ENCODE data around the gene SLC25A30.

Gene SLC25A30, protein sequence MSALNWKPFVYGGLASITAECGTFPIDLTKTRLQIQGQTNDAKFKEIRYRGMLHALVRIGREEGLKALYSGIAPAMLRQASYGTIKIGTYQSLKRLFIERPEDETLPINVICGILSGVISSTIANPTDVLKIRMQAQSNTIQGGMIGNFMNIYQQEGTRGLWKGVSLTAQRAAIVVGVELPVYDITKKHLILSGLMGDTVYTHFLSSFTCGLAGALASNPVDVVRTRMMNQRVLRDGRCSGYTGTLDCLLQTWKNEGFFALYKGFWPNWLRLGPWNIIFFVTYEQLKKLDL

GRCh38 chr13:45417790-45418534, at the start of gene SLC25A30:
TSS of gene SLC25A30 (minus strand) at chr13:45418373. CDS start at chr13:45411425, 6,948 bp downstream.
- DNase-seq = peak; percentile 78

DNA sequence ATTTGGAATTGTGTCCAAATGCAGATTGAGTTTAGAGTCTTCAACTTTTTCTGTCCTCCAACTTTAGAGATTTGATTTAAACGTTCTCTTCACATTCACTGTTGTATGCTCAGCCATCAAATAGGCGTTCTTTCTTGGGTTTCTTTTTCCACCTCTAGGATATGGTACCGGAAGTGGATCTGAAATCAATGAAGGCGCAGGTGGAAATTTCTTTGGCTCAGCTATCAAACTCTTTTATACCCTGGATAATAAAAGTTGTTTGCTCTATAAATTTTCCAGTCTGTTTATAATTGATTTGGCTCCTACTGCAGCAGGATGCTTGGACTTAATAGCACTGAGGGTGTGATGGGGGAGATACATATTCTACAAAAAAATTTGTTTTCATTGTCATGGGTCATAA, 48.2 kb upstream of the SLC25A30 start:
- no peak for DNase-seq

DNA sequence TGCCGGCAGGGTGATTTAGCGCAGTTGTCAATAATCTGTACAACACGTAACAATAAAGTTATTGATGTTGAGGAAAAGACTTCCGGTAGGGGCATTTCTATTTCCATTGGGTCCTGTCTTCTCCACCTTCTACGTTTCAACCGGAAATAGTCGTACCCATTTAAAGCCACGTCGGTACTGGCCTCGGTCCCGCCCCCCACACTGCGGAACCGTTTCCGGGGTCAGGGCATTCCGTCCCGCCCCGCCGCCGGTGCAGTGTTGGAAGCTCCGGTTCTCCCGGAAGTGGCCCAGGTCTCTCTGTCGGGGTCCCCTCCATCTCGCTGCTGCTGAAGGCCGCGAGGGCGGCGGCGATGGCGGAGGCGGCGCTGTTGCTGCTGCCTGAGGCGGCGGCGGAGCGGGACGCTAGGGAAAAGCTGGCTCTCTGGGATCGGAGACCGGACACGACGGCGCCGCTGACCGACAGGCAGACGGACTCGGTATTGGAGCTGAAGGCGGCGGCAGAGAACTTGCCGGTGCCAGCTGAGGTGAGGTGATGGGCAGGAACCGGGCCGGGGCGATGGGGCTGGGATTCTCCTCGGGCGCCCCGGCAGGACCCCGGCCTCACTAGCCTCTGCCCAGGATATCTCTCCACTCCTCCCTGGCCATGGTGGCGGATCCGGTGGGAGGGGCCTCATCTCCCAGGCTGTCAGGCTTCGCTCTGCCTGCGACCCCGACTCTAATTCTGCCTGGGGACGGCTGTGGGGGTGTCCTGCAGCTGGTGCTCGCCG, 46.7 kb upstream of the SLC25A30 start, which contains the start of gene COG3:
TSS of gene COG3 (plus strand) at position 253 of the 767 bp plus-strand sequence. CDS start at position 351, 98 bp downstream.
- peak; percentile 63 for DNase-seq

DNA sequence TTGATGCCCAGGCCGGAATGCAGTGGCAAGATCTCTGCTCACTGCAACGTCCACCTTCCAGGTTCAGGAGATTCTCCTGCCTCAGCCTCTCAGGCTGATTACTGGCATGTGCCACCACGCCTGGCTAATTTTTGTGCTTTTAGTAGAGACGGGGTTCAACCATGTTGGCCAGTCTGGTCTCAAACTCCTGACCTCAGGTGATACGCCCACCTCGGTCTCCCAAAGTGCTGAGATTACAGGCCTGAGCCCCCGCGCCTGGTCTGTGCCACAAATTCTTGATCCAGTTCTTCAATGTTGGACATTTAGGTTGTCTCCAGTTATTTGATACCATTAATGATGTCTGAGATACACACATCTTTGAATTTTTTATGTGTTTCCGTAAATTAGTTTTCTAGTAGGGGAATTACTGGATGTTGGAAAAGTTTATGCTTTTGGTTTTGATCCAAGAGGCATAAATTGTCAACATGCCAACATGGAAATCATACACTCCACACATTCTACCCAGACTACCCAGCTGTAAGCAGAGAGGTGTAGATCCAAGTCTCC, 46.0 kb upstream of the SLC25A30 start:
- DNase-seq = no peak

- DNase-seq = no peak
Observed at GRCh38 chr13:45456196-45456972, 38.2 kb upstream of the SLC25A30 start.

DNA sequence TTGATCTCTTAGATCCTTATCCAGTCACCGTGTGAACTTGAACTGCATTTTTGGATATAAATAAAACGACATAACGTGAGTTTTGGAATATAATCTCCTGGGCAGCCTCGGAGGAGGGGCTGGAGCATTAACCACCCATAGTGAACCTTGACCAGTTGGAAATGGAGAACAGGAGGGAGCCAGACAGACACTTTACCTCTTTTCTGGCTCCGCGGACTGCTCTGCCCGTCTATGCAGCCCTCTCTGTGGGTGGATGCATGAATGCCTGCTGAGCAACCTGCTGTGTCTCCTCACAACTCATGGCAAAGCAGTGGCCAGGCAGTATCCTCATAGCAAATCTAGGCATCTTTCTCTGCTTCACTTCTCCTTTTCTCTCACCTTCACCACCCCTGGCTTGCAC, 36.0 kb upstream of the SLC25A30 start:
- no peak for DNase-seq

DNA sequence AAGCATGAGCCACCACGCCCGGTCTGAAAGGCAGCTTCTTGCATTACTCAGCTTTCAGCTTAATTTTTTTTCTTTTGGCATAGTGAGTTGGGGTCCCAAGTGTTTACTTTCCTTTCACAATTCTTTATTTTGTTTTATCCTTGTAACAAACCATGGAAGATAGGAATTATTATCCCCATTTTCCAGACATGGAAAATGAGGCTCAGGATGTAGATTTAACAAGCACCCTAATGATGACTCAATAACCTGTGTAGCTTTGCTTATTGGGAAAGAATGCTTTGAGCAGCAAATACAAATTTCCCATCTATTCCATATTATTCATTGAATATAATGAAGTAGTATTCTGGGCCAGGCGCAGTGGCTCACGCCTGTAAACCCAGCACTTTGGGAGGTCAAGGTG, 33.1 kb upstream of the SLC25A30 start:
- no peak for DNase-seq

DNA sequence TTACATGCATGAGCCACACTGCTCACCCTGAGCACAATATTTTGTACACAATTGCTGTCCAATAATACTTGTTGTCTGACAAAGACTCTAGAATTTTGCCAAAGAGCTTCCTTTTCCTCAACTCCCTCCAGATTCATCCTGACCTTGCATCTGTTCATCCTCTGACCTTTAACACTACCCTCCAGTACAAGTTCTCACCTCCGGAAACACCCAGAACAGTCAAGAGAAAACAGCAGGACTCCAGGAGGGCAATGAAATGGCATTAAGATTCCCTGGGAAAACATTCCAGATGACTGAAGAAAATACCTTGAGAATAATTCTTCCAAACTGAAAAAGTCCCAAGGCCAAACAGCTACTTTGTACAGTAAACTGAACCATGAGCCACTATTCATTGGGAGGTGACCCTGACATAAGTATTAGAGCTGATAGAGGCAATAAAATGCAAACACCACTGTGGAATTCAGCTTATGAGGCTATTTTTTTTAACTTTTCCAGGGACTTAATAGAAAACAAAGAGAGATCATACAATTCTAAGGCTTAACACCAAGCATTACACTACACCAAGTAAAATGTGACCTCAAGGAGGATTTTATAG, 30.9 kb upstream of the SLC25A30 start:
- no peak for DNase-seq

- no peak for DNase-seq
Observed at GRCh38 chr13:45447050-45447661, 29.0 kb upstream of the SLC25A30 start.

DNA sequence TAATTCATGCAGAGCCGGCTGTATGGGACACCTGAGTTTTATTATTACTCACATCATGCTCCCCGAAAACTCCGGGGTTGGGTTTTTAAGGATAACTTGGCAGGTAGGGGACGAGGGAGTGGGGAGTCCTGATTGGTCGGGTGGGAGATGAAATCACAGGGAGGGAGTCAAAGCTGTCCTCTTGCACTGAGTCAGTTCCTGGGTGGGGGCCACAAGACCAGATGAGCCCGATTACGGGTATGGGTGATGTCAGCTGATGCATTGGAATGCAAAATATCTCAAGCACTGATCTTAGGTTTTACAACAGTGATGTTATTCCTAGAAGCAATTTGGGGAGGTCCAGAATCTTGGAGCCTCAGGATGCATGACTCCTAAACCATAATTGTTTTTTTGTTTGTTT, 28.0 kb upstream of the SLC25A30 start:
- no peak for DNase-seq

DNA sequence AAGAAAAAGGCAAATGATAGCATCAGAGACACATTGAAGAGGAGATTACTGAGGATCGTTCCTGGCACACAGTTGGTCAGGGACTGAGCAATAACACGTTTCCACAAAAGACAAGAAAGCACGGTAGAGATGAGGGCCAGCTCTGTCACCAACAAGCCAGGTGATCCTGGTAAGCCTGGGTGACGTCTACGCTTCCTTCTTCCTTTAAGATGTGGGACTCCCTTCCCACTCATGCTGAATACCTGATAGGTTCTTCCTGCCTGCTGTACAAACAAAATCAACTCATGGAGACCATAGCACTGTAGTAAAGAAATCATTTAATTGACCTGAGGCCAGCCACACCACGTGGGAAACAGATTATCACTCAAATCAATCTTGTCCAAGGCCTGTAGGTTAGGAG, 26.9 kb upstream of the SLC25A30 start:
- no peak for DNase-seq

GRCh38 chr13:45441633-45442032, 23.5 kb upstream of the SLC25A30 start:
- DNase-seq = no peak

GRCh38 chr13:45439781-45440462, 21.7 kb upstream of the SLC25A30 start:
- no peak for DNase-seq

DNA sequence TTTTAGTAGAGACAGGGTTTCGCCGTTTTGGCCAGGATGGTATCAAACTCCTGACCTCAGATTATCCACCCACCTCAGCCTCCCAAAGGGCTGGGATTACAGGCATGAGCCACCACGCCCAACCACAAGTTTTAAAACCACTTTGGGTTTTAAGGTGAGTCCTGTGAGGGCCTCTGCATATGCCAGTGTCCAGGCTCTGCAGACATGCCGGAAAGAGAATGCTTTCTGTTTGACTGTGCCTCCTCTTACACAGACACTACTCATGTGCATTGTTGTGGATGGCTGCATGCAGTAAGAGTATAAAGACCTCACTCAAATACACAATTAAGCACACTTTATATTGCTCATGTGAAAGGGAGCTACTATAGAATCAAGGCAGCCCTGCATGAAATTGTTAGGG, 20.8 kb upstream of the SLC25A30 start:
- no peak for DNase-seq

DNA sequence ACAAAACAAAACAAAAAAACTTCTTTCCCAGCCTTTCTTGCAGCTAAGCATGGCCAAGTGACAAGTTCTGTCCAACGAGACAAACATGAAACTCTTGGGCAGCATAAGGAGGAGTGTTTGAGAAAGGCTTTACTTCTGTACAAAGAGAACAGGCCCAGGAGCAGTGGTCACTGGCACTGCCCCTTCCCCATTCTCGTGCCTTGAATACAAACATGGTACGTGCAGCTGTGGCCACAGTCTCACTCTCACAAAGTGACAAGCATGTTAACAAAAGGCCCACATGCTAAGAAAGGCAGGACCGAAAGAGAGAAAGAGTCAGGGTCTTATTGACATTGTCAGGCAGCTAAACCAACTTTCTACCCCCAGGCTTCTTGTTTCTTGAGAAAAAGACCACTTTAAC, 19.8 kb upstream of the SLC25A30 start:
- DNase-seq = no peak

DNA sequence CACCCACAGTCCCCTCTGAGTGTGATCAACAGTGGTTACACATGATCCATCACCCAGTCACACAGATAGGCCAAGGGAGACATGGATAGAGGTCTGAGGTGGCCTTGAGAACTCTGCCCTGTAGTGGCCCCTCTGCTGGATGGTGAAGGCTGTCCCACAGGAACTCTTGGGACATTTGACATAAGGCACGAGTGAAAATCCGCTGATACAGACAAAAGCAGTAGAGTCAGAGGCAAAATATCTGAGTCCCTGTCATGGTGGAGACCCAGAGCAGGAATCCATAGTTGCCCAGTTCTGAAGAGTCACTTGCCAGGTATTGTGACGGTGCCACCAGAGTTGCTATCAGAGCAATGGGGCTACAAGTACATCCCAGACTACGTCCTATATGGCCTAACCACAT, 18.8 kb upstream of the SLC25A30 start:
- DNase-seq = no peak

GRCh38 chr13:45436332-45436731, 18.2 kb upstream of the SLC25A30 start:
- no peak for DNase-seq

DNA sequence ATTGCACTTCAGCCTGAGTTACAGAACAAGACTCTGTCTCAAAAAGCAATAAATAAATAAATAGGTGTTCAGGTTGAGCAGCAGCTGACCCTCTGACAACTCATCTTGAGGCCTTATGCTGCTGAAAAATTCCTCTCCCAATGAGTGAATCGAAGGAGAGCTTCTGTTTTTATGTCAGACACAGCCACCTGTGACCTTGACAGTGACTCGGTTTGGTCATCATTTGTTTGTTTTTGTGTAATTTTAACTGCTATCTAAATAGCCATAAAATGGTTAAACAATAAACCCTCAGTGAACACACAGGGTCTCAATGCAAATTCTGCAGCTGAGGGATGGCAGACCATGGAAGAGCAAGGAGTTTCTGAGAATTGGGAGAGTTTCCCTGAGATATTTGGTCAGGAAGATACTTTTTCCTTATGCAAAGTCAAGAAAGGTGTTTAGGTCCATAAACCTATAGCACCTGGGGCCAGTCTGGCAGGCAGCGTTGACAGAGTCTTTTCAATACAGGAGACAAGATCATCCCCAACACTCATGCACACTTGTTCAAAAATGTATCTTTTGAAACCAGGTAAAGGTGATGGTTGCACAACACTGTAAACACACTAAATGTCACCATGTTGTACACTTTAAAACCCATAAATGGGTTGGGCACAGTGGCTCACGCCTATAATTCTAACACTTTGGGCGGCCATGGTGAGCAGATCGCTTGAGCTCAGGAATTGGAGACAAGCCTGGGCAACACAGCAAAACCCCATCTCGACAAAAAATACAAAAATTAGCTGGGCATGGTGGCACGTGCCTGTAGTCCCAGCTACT, 16.6 kb upstream of the SLC25A30 start:
- DNase-seq = no peak

GRCh38 chr13:45433381-45433790, 15.2 kb upstream of the SLC25A30 start:
- no peak for DNase-seq
